Measurements from ENCODE around the gene CTAG1A. TPM values are rescaled to one million over a fixed set of nuclear protein-coding genes. Genes with fewer than 3 reads are reported as not detected.
"Not testable (repeated sequence)": the region's sequence is repeated elsewhere in the genome, so short reads cannot be mapped to it uniquely, and the experiment has no call there.

Gene CTAG1A
- total RNA-seq, 1 experiment from 2014 or later: not detected

DNA sequence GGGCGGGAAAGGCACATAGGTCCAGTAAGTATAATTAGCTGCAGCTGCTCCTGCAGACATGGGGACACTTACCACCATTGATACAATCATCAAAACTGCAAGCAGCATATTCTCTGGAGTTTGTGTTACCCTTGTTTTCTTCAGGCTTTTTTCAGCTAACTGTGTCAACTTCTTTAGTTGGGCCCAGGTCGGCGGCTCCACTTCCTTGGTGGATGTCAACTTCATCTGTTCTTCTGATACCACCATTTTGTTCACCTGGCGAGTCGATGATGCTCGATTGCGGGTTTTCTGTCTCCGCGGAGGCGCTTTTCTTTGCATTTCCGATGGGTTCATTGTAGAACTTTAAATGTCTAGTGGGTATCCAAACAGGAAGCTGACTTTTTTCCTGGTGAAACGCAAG is 26.2 kb downstream of the CTAG1A start:
- H3K27ac ChIP-seq; H3K36me3 ChIP-seq; H3K9me3 ChIP-seq (replicated peaks); H3K4me1 ChIP-seq (replicated peaks); H3K27me3 ChIP-seq (replicated peaks); DNase-seq (ENCODE audit: low read depth in 1 of 2, low spot score in 2 of 2); H3K4me3 ChIP-seq: not testable (repeated sequence)

DNA sequence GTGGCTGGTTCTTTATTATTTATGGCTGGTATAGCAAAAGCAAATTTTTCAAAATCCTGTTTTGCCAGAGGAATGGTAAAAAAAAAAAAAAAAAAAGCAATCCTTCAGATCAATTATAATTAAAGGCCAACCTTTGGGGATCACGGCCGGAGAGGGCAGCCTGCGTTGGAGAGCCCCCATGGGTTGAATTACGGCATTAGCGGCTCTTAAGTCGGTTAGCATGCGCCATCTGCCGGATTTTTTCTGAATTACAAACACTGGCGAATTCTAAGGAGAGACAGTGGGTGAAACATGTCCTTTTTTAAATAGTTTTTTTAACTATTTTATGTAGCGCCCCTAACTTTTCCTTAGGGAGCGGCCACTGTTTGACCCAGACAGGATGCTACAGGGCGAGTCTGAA is 28.7 kb downstream of the CTAG1A start:
- H3K27ac ChIP-seq; H3K9me3 ChIP-seq (replicated peaks); H3K4me3 ChIP-seq; H3K36me3 ChIP-seq; H3K27me3 ChIP-seq (replicated peaks); DNase-seq (ENCODE audit: low read depth in 1 of 2, low spot score in 2 of 2); H3K4me1 ChIP-seq (replicated peaks): not testable (repeated sequence)

GRCh38 chrX:154619182-154619581 is 34.2 kb downstream of the CTAG1A start, which contains the start of gene CTAG1B:
Gene CTAG1B (minus strand): TSS chrX:154619282. CDS start chrX:154619218, 64 bp downstream.
- not testable (repeated sequence) for H3K9me3 ChIP-seq (replicated peaks); H3K27ac ChIP-seq; H3K27me3 ChIP-seq (replicated peaks); DNase-seq (ENCODE audit: low read depth in 1 of 2, low spot score in 2 of 2); H3K4me3 ChIP-seq; H3K4me1 ChIP-seq (replicated peaks); H3K36me3 ChIP-seq

- H3K36me3 ChIP-seq; H3K9me3 ChIP-seq (replicated peaks); H3K4me3 ChIP-seq; DNase-seq (ENCODE audit: low read depth in 1 of 2, low spot score in 2 of 2); H3K27ac ChIP-seq; H3K4me1 ChIP-seq (replicated peaks); H3K27me3 ChIP-seq (replicated peaks): not testable (repeated sequence)
Observed at GRCh38 chrX:154620767-154621414, 36.0 kb downstream of the CTAG1A start.

DNA sequence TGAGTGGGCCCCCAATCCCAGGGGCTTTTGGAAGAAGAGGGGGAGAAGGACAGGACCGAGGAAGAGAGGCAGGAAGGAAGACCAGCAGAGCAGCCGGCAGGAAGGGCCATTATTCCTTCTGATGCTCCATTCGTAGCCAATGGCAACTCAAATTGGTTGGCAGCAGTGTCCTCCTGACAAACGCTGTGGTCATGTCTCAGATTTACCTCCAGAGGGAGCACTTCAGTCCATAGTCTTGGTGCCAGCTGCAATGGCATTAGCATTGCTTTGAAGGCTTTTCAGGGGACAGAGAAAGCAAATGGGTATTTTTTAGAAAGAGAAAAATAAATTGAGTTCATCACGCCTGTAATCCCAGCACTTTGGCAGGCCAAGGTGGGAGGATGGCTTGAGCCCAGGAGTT is 44.0 kb downstream of the CTAG1A start:
- H3K27ac ChIP-seq; H3K4me3 ChIP-seq; H3K36me3 ChIP-seq; H3K4me1 ChIP-seq (replicated peaks); H3K9me3 ChIP-seq (replicated peaks); H3K27me3 ChIP-seq (replicated peaks); DNase-seq (ENCODE audit: low read depth in 1 of 2, low spot score in 2 of 2): not testable (repeated sequence)

DNA sequence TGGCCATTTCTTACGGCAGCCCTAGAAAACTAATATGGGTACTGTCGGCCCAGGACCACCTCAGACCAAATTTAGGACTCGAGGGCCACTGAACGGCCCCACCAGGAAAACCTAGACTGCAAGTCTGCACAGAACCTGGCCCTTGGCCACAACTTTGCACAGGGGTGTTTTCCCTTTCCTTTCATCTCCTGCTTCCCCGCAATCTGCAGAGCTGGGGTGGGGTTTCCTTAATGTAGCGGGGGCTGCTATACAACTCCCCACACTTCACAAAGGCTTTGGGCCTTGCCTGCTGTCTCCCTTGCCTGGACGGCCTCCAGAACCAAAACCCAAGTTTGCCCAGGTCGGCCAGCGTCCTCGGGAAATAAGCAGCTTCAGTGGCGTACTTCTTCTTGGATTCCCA is 46.0 kb downstream of the CTAG1A start:
- not testable (repeated sequence) for H3K9me3 ChIP-seq (replicated peaks); H3K4me3 ChIP-seq; H3K4me1 ChIP-seq (replicated peaks); H3K27ac ChIP-seq; DNase-seq (ENCODE audit: low read depth in 1 of 2, low spot score in 2 of 2); H3K27me3 ChIP-seq (replicated peaks); H3K36me3 ChIP-seq

DNA sequence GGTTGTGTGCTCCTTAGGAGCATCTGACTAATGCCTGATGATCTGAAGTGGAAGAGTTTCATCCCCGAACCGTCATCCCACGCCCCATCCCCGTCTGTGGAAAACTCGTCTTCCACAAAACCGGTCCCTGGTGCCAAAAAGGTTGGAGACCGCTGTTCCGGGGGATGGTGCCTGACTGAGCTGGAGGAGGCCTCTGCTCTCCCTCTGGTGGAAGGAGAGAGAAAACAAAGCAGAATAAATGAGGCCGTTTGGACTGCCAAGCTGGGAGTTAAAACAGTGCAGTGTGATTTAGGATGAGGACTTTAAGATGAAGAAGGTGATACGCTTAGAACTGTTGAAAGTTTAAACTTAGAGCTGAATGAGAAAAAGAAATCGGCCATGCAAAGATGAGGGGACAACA is 48.7 kb downstream of the CTAG1A start:
- not testable (repeated sequence) for H3K27me3 ChIP-seq (replicated peaks); H3K36me3 ChIP-seq; DNase-seq (ENCODE audit: low read depth in 1 of 2, low spot score in 2 of 2); H3K4me1 ChIP-seq (replicated peaks); H3K4me3 ChIP-seq; H3K27ac ChIP-seq; H3K9me3 ChIP-seq (replicated peaks)

Other genes starting within 250 kb of the CTAG1A start
- 918 and 1,686 TPM in 2 replicates for gene FLNA, start 210.5 kb upstream of the CTAG1A start, total RNA-seq (2014; rRNA removed; shearing (Covaris generic))
- 17.7 and 42.3 TPM in 2 replicates for gene EMD, start 205.8 kb upstream of the CTAG1A start, total RNA-seq (2014; rRNA removed; shearing (Covaris generic))
- gene RPL10, start 186.8 kb upstream of the CTAG1A start, total RNA-seq (2014; rRNA removed; shearing (Covaris generic)): 1,843 and 4,201 TPM in 2 replicates
- gene DNASE1L1, start 175.9 kb upstream of the CTAG1A start, total RNA-seq (2014; rRNA removed; shearing (Covaris generic)): 30.9 and 41.8 TPM in 2 replicates
- 11.3 and 17.7 TPM in 2 replicates for gene TAFAZZIN, start 173.6 kb upstream of the CTAG1A start, total RNA-seq (2014; rRNA removed; shearing (Covaris generic))
- gene ATP6AP1, start 156.5 kb upstream of the CTAG1A start, total RNA-seq (2014; rRNA removed; shearing (Covaris generic)): 62.4 and 67.8 TPM in 2 replicates
- 178 and 208 TPM in 2 replicates for gene GDI1, start 148.0 kb upstream of the CTAG1A start, total RNA-seq (2014; rRNA removed; shearing (Covaris generic))
- gene FAM50A, start 141.0 kb upstream of the CTAG1A start, total RNA-seq (2014; rRNA removed; shearing (Covaris generic)): 54.3 and 70.5 TPM in 2 replicates
- gene PLXNA3, start 126.9 kb upstream of the CTAG1A start, total RNA-seq (2014; rRNA removed; shearing (Covaris generic)): 0.32 and 0.47 TPM in 2 replicates
- gene LAGE3, start 105.9 kb upstream of the CTAG1A start, total RNA-seq (2014; rRNA removed; shearing (Covaris generic)): 42.5 and 47.7 TPM in 2 replicates
- gene UBL4A, start 98.5 kb upstream of the CTAG1A start, total RNA-seq (2014; rRNA removed; shearing (Covaris generic)): 23.7 and 39.1 TPM in 2 replicates
- 10.1 and 19.9 TPM in 2 replicates for gene SLC10A3, start 94.5 kb upstream of the CTAG1A start, total RNA-seq (2014; rRNA removed; shearing (Covaris generic))
- gene FAM3A, start 68.9 kb upstream of the CTAG1A start, total RNA-seq (2014; rRNA removed; shearing (Covaris generic)): 19.6 and 28.8 TPM in 2 replicates
- gene G6PD, start 38.3 kb upstream of the CTAG1A start, total RNA-seq (2014; rRNA removed; shearing (Covaris generic)): 32.6 and 52.7 TPM in 2 replicates
- gene IKBKG, start 37.5 kb upstream of the CTAG1A start, total RNA-seq (2014; rRNA removed; shearing (Covaris generic)): 20.6 and 24.2 TPM in 2 replicates
- not detected in 2 replicates for gene CTAG1B, start 34.1 kb downstream of the CTAG1A start, total RNA-seq (2014; rRNA removed; shearing (Covaris generic))
- not detected in 2 replicates for gene CTAG2, start 68.4 kb downstream of the CTAG1A start, total RNA-seq (2014; rRNA removed; shearing (Covaris generic))
- gene GAB3, start 165.9 kb downstream of the CTAG1A start, total RNA-seq (2014; rRNA removed; shearing (Covaris generic)): 0.95 and 0.97 TPM in 2 replicates
- gene DKC1, start 177.7 kb downstream of the CTAG1A start, total RNA-seq (2014; rRNA removed; shearing (Covaris generic)): 48.1 and 54.9 TPM in 2 replicates
- 26.5 and 40.1 TPM in 2 replicates for gene MPP1, start 220.4 kb downstream of the CTAG1A start, total RNA-seq (2014; rRNA removed; shearing (Covaris generic))
- gene SMIM9, start 249.5 kb downstream of the CTAG1A start, total RNA-seq (2014; rRNA removed; shearing (Covaris generic)): not detected in 2 replicates